Measurements from ENCODE around the gene TM4SF4.

The TM4SF4 gene

GRCh38 chr3:149453140-149453805, 21.2 kb upstream of the TM4SF4 start:
- in situ Hi-C loops (cut with MboI; ENCODE audit: low pct_unique_long_range_greater_than_20kb, low sequenced_read_pairs) = no loop called here

DNA sequence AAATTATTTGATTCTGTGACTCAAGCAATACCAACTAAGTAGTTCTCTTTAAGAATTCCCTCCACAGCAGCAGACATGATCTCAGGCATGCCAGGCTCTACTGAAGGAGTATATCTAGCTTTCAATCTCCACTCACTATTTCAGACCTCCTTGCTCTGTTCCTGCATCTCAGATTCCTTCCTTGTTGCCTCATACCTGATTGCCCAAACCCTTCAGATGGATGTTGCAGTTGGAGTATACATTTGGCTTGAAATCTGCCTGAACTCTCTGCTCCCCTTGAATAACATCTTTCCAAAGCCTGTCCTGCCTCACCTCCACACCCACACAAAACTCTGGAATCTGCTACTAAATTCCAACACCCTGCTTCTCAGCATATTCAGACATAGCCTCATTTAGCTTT, 19.8 kb upstream of the TM4SF4 start:
- no peak for DNase-seq
- in situ Hi-C loops (cut with MboI; ENCODE audit: low pct_unique_long_range_greater_than_20kb, low sequenced_read_pairs) = no loop called here

More at GRCh38 chr3:149453140-149453805, 21.2 kb upstream of the TM4SF4 start:
- DNase-seq = no peak

GRCh38 chr3:149455366-149455765, 19.1 kb upstream of the TM4SF4 start:
- in situ Hi-C loops (cut with MboI; ENCODE audit: low pct_unique_long_range_greater_than_20kb, low sequenced_read_pairs) = no loop called here
- DNase-seq = no peak

GRCh38 chr3:149455989-149456388, 18.5 kb upstream of the TM4SF4 start:
- no peak for DNase-seq
- in situ Hi-C loops (cut with MboI; ENCODE audit: low pct_unique_long_range_greater_than_20kb, low sequenced_read_pairs) = no loop called here

DNA sequence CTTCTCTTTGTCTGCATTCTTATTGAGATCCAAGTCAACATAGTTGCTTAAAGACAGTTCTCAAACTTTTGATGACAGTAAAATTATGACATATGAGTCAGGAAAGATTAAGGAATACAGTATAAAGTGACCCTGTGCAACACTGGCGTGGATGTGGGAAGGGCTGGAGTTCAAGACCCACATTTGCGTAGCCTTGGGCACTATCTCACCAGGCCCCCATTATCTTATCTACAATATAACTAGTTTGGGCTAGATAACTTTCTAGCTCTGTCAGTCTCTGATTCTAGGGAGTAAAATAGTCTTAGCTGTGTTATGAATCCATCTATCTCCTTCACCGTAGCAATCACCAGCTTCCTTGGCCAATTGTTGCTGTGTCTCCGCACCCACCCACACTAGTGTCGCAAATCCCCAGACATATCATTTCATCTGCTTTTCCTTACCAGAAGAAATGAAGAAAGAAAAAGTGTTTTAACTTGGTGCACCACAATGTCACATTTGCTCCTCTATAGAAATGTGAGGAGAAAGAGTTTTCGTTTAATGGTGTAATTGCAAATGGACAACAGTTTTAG, 14.9 kb upstream of the TM4SF4 start:
- in situ Hi-C loops (cut with MboI; ENCODE audit: low pct_unique_long_range_greater_than_20kb, low sequenced_read_pairs) = no loop called here

GRCh38 chr3:149460117-149460516, 14.4 kb upstream of the TM4SF4 start:
- in situ Hi-C loops (cut with MboI; ENCODE audit: low pct_unique_long_range_greater_than_20kb, low sequenced_read_pairs) = no loop called here
- no peak for DNase-seq

More for the DNA sequence above, 14.9 kb upstream of the TM4SF4 start:
- DNase-seq = no peak

DNA sequence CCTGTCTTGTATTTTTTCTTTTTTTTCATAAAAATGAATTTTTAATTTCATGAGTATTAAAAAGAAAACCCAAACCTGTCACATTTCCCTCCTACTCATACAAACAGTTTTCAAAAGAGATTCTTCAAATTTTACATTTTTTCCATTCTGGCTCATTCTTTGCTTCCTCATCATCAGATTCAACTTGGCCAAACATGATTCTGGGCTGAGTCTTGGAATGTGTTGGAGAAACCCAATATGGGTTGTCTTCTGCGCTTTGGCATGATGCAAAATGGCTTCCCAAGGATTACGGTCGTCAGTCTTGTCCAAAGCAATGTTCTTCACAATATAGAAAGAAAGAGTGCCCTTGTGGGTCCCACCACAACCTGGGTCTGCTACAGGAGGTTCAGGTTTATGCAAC, 12.4 kb upstream of the TM4SF4 start:
- in situ Hi-C loops (cut with MboI; ENCODE audit: low pct_unique_long_range_greater_than_20kb, low sequenced_read_pairs) = no loop called here
- DNase-seq = no peak

DNA sequence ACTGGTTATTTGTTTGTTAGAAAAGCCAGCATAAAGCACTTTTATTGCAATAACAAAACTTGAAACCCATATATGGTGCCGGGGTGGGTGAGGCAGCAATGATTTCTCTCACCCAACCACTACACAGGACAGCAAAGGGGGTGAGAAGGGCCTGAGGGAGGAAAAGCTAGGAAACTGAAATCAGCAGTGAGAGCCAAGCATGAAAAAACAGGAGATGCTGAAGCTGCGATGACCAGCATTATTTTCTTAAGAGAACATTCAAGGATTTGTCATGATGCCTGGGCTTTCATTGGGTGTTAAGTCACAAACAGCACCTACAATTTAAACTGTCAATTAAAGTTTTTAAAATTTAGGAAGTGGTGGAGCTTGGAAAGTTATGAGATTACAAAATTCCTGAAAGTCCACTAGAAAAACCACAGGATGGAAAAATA, 11.9 kb upstream of the TM4SF4 start:
- in situ Hi-C loops (cut with MboI; ENCODE audit: low pct_unique_long_range_greater_than_20kb, low sequenced_read_pairs) = no loop called here
- no peak for DNase-seq

- no peak for DNase-seq
- in situ Hi-C loops (cut with MboI; ENCODE audit: low pct_unique_long_range_greater_than_20kb, low sequenced_read_pairs) = no loop called here
Measured at GRCh38 chr3:149463921-149464320, 10.6 kb upstream of the TM4SF4 start.

DNA sequence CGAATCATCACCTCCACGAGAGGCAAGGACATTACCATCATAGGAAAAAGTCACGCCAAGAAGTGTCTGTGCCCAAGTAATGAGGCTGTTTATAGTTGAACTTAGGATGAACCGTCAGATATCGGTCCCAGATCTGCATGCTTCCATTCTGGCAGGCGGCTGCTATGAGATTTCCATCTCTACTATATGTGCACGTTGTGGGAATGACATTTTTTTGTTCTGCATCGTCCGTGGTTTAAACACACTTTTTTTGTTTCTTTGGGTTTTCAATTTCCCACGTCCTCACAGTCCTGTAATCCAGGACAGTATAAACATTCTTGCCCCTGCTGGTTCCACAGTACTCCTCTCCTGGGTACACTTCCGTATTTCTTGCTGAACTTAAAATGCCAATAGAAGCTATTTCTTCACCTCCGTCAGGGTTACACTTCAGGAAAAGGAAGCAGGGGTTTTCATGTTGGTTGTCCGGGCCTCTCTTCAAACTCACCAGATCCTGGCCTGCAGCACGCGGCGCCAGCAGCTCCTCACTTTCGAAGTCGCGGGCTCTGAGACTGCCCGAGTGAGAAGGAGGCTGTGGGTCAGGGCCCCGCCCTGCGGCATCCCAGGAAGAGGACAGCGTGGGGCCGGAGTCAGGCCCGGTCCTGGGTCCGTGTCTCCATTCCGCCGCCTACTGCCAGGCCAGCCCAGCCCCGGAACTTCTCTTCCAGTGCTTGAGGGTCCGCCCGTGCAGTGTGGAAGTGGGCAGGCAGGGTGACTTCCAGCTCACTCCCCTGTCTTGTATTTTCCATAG, 9.8 kb upstream of the TM4SF4 start:
- in situ Hi-C loops (cut with MboI; ENCODE audit: low pct_unique_long_range_greater_than_20kb, low sequenced_read_pairs) = no loop called here
- DNase-seq = no peak

- in situ Hi-C loops (cut with MboI; ENCODE audit: low pct_unique_long_range_greater_than_20kb, low sequenced_read_pairs) = no loop called here
- no peak for DNase-seq
Measured at GRCh38 chr3:149465351-149465883, 9.1 kb upstream of the TM4SF4 start.

DNA sequence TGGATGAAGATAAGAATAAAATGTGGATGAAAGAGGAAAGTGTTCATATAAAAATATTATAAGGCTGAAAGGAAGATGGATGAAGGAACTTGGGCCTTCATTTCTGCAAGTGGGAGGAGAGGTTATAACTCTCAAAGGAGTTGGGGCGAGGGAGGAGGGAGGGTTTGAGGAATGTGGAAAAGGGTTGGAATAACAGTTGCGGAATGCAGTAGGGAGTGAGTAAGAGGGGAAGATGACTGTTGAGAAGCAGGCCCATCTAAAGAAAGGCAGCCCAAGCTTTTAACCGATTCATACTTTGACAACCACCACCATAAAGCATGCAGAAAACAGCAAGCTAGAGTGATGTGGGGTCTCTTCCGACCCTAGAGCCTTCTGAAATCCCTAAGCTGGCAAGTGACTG, 8.3 kb upstream of the TM4SF4 start:
- in situ Hi-C loops (cut with MboI; ENCODE audit: low pct_unique_long_range_greater_than_20kb, low sequenced_read_pairs) = no loop called here
- no peak for DNase-seq

GRCh38 chr3:149468504-149469212, 5.8 kb upstream of the TM4SF4 start:
- in situ Hi-C loops (cut with MboI; ENCODE audit: low pct_unique_long_range_greater_than_20kb, low sequenced_read_pairs) = no loop called here
- no peak for DNase-seq

- DNase-seq = no peak
- in situ Hi-C loops (cut with MboI; ENCODE audit: low pct_unique_long_range_greater_than_20kb, low sequenced_read_pairs) = no loop called here
Measured at GRCh38 chr3:149470381-149470780, 4.1 kb upstream of the TM4SF4 start.

DNA sequence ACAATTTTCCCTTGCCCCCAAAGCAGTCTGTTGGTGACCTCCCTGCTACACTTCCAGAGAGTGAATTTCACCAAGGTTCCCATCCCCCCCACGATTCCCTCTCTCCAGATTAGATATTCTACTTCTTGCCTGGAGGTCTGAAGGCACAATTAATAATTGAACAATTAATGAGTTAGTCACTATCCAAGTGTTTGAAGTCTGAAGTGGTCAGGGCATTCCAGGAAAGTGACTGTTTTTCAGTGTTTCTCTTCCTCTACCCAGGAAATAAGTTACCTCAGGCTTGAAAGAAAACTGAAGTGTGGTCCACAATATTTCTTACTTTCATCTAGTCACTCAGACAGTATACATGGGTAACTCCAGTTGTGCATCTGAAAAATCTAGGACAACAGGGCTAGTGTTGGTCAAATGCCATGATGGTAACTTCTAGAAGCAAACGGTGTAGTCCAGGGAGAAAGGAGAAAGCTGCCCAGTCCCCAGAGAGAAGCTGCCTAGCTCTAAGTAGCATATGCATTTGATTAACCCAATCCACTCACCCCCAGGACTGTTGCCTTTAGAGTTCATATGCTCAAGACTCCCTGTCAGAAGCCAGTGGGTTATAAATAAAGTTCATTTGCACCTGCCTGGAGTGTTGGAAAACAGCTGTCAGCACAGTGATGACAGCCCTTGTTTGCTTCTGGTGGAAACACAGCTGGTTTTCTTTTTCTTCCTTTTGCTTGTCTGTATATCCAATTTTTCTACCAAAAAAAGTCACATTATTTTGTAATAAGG, 2.3 kb upstream of the TM4SF4 start:
- DNase-seq = no peak
- in situ Hi-C loops (cut with MboI; ENCODE audit: low pct_unique_long_range_greater_than_20kb, low sequenced_read_pairs) = no loop called here

DNA sequence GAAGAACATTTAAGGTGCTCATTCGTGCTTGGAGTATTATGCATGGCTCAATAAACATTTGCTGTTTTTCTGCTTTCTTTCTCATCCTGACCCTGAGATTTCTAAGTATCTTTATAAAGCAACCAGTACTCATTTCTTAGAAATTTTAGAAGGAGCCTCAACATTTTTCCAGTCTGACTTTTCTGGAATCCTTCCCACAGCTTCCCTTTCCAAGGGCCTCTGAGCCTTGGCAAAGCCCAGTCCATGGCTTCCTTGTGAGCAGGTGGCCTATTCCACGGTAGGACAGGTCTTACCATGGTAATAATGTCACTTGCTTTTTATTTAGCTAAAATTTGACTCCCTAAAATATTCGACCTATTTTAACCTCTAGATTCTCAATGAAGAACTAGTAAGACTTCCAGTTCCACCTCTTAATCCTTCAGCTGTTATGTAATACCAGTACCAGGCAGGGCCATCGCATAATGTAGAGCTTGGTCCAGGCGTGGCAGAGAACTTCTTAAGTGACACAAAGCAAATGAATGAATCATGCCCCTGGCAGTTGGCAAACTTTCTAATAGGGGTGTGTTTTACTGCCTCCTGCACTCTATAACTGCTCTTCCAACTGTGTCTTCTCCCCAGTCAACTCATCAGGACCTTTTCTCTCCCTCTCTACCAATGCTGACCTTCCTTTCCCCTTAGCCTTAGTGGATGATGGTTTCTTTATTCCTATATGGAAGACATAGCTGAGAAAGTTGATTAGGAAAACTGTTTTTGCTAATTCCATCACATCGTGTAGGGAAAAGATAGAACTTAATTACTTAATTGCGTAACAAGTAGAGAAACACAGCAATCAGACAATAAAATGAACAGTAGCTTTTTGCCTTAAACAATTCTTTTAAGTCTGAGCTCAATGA, 894 bp upstream of the TM4SF4 start:
- in situ Hi-C loops (cut with MboI; ENCODE audit: low pct_unique_long_range_greater_than_20kb, low sequenced_read_pairs) = no loop called here
- DNase-seq = no peak

GRCh38 chr3:149475451-149476060, 1.1 kb downstream of the TM4SF4 start:
- in situ Hi-C loops (cut with MboI; ENCODE audit: low pct_unique_long_range_greater_than_20kb, low sequenced_read_pairs) = loop anchor here (25.0 kb wide), 1 partner anchor 513 kb away; no protein-coding TSS in a partner anchor
- DNase-seq = no peak
